M059J (cell line): ENCODE results near the gene SLC35A2. TPM values are rescaled to one million over a fixed set of nuclear protein-coding genes. Genes with fewer than 3 reads are reported as not detected.
A peak's percentile ranks its signal among the peaks of the same experiment; 100 is the strongest.

Source experiments
- DNase-seq: peaks from one replicate; pipeline ENCODE4 v3.0.0-alpha.2; 2012; ENCODE audit warnings: low read depth
- total RNA-seq: library from RNA; depleted of rRNA; stranded (reverse); fragments of >200 nt; shearing (Covaris generic); gene quantifications from 2 replicates; pipeline ENCODE4 v1.2.3, GENCODE V29; 2014; rRNA removed

SLC35A2 gene
- 70.5 and 77.8 TPM in 2 replicates for total RNA-seq

DNA sequence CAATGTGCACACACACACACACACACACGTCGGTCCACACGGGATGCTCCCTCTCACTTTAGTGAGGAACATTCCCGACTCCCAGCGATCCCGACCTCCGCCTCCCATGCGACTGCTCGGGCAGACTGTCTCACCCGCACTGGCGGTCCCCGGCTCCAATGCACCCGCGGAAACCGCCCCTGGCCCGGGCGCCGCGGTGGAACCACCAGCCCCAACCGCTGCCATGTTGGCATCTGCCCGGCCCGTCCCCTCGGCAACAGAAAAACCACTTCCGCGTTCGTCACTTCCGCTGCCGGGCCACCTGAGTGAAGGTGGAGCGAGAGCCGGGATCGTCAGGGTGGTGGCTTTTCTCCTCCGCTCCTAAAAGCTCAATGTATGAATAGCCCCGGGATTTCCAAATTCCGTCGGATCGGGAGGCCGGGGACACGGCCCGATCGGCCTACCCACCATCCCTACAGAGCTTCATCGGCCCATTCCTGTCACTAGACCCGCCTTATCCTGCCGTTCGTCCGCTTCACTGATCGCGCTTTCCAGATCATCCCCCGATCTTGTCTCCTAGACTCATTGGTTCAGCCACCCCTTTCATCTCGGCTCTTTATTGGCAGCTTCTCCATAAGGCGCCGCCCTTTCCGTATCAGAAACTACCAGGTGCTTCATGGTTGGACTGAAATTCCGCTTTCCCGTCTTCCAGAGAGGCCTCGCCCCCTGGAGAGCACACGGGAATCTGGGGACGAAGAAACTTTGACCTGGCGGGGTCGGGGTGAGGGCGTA is at the start of gene SLC35A2:
SLC35A2 (minus strand) TSS at position 235 of the 771 bp plus-strand sequence; CDS start at position 225, 10 bp downstream.
- DNase-seq = peak; percentile 89

DNA sequence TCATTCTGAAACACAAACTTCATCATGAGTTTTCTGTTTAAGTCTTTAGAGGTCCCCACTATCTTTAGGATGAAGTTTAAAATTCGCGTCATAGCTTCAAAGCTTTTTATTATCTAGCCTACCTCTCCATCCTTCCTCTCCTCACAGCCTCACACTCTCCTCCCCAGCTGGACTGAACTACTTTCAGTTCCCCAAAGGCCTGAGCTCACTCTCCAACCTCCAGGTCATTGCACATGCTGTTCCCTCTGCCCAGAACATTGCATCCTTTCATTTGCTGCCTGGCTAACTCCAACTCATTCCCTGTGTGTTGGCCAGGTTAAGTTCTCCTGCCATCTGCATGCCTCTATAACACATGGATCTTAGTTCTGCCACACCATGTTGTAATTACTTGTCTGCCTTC is 48.8 kb upstream of the SLC35A2 start:
- no peak for DNase-seq

DNA sequence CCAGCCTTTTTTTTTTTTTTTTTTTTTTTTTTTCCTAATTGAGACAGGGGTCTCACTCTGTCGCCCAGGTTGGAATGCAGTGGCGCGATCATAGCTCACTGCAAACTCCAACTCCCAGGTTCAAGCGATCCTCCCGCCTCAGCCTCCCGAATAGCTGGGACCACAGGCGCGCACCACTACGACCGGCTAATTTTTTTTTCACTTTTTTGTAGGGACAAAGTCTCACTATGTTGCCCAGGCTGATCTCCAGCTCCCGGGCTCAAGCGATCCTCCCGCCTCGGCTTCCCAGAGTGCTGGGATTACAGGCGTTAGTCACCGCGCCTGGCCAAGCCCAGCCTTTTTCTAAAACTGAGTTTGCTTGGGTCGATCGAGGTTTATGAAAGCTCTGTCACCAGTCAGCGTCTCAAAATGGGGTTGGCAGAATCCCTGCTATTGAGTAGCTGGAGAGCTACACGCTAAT is 47.2 kb upstream of the SLC35A2 start:
- DNase-seq = peak; percentile 79

DNA sequence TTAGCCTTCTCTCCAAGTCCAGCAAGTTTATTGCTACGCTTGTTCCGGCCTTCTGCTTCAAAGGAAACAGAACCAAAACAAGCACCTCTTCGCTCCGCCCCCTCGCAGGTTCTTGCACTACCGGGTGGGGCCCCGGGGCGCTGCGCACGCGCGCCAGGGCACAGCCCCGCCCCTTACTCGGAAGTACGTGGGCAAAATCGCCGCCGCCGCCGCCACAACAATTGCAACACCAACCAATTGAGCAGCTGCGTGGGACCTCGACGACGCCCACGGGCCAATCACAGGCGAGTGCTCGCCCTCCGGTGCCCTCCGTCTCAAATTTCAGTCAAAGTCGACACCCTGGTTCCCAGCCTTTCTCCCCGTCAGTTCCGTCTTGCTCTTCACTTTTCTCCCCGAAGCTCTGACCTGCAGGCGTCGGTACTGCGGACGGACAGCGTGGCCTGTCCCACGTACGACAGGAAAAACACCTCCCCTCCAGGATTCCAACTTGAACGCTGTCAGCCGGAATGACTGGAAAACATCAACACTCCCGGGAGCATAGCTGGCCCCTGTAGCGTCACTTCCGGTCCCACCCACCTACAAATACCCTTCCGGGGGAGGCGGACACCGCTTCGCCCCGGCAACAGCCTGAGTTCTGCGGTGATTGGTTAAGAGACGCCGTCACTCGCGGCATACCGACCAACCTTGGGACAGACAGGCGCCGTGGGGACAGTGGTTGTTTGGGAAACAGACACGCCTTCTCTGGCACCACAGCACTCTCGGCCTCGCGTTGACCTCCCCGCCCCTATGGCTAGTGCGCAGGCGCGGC is 46.6 kb upstream of the SLC35A2 start:
- peak; percentile 98 for DNase-seq

DNA sequence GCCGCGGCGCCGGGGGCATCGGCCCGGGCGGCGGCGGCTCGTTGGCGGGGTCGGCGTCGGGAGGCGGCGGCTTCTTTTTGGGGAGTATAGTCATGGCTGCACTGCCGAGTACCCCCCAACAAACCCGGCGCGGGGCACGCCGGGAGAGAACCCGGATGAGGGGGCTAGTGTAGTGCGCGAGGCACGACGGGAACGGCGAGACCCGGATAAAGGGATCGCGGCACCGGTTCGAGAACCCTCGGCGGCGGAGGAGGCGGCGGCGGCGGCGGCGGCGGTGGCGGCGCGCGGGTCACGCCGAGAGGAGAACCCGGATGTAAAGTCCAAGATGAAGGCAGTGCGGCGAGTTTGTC is 46.0 kb upstream of the SLC35A2 start, which contains the start of gene OTUD5:
OTUD5 (minus strand) TSS at position 131 of the 350 bp plus-strand sequence; CDS start at position 94, 37 bp downstream.
- no peak for DNase-seq

DNA sequence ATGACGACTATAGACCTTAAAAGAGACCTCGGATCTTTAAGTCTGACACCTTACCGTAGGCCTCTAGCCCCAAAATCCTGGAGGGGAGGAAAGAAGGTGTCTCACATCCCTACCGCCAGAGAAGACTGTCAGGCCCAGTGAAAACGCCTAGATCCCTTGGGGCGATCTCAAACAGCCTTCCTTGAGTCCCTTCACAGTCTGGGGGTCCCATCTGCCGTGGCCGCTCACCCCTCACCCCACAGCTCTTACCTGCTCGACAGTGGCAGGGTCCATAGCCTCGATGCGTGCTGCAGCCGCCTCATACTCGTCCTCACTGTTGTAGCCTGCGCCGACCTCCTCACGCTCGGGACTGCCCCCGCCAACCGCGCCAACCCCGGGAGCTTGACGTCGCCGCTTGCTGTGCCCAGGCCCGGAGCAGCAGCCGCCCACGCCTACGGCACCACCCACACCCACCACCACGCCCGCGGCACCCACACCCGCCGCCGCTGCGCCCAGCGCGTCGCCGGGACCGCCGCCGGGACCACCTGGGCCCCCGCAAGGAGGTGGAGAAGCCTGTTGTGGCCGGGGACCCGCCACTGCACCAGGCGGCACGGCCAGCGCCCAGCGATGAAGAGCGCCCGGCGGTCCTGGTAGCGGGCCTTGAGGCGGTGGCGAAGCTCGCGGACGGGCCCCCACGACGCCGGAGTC is 45.4 kb upstream of the SLC35A2 start:
- no peak for DNase-seq

DNA sequence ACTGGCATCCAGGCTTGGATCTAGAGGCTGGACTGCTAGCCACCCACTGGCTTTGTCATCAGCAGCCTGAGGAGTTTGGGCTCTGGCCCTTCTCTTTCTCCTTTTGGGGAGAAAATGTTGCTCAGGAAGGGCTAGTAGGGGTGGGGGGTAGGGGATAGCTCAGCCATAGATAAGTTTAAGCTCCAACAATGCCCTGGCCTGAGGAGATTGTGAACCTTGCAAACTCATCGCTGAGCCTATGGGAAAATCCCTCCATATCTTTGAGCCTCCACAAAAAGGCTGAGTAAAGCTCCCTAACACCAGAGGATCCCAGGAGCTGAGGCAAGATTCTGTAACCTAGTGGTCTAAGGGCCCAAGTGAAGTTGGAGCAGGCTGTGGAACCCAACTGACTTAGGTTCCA is 37.1 kb upstream of the SLC35A2 start:
- no peak for DNase-seq

DNA sequence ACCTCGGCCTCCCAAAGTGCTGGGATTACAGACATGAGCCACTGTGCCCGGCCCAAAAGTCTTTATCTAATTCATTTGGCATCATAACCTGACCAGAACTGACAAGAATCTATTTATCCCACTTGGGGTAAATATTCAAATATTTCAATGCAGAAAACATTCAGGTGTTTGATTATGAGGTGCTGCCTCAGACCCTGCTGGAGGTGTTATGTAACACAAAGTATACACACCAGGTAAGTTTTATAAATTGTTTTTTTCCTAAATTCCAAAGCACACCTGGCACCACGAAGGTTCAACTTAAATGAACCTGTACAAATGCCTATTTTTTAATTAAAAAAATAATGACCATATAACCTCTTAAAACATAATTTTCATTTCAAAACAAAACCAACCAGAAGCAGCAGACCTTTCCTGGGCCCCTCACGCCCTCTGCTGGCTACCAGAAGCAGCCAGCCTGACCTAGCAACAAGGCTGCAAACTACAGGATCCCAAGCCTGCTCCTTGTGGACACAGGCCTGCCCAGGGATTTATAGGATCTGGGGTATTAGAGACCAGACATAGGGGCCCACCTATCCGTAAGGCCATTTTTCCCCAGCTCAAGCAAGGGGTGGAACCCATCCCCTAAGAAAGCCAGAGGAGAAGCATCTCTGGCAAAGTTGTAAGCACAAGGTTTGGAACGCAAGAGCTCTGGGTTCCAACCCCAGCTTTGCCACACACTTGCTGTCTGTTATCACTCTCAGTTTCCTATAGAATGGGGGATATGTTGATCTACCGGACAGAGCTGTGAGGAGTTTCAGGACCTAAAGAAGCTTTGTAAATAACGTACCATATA is 34.3 kb upstream of the SLC35A2 start:
- peak; percentile 42 for DNase-seq

DNA sequence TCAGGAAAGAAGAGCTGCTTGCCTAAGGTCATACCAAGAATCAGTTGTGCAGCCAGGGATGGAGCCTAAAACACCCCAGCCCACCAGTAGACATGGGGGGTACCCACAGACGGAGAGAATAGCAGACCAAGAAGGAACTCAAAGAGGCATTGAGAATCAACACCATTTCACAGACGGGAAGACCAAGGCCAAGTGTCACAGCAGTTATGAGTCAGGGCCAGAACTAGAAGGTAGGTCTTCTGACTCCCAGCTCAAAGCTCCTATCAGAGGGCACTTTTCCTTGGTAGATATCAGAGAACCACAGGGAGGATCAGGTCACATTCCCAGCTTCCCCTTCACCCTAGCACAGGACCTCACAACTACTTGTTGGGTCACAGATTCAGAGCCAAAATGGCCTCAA is 31.4 kb upstream of the SLC35A2 start:
- DNase-seq = no peak

DNA sequence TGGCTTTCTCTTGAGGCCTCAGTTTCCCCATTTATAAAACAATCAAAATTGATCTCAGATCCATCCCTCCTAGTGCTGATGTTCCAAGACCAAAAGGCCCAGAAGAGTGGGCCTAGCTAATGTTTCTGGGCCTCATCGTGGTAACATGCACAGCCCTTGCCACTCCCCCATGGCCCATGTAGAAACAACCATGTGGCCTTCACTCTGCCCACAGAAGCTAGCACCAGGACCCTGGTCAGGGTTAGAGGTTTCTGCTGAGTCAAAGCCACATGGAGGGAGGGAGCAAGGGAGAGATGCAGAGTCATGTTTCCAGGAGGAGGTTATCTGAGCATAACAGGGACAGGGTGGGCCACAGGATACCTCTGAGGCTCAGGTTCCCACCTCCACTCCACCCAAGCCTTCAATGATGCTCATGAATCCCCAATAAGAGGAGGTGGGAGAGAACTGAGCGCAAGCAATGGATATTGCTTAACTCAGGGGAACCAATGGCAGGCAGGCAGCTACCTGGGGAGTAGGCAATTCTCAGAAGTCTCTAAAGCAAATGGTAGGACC is 29.0 kb upstream of the SLC35A2 start:
- no peak for DNase-seq

DNA sequence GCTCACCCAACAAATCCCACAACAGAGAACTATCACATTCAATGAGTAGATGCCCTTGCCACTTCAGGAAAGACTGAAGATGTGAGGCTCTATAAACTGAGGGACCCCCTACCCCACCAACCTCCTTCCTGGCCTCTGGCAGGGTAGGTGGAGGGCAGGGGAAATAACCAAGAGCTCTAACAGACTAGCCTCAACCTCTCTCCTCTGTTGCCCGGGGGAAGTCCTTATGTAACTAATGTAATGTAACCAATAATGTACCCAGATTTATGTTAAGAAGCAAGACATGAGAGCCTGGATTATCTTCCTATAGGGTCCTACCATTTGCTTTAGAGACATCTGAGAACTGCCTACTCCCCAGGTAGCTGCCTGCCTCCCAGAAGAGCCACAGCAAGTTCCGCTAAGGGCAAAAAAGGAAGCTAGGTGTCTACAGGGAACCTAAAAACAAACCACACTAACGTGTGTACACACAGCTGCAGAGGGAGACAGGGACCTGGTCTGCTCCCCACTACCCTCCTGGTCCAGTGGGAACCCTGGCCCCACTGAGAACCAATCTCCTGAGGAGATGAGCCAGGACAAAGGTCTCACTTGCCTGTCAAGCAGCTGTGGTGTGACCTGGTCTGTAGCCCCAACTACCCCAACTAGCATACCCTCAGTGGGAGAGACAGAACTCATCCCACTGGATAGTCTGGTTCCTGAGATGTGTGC is 28.2 kb upstream of the SLC35A2 start:
- no peak for DNase-seq

DNA sequence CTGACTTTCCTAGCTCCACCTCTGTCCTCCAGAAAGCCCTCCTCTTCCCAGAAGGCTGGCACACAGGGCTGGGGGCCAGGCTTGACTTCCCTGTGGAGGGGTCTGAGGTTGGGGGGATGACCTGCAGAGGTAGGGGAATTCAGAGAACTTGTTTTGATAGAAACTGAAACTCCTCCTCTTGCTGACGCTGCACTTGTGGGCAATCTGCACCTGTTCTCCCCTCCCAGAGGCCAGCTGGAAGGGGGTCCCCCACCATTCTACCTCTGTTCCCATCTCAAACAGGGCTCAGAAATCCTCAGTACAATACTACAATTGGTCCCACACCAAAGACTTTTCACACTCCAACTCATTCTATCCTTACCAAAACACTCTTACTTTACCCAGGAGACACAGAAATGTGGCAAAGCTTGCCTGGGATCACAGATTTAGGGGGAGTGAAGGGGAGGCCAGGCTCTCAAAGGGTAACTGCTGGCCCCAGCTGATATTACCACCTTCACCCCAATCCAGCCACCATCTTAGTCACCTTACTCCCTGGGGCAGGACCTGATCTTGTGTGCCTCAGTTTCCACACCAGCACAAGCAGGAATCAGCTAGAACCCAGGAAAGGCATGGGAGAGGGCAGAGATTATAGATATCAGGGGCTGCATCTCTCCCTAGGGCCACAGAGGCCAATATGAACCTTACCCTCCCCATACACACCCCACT is 27.4 kb upstream of the SLC35A2 start:
- DNase-seq = no peak

DNA sequence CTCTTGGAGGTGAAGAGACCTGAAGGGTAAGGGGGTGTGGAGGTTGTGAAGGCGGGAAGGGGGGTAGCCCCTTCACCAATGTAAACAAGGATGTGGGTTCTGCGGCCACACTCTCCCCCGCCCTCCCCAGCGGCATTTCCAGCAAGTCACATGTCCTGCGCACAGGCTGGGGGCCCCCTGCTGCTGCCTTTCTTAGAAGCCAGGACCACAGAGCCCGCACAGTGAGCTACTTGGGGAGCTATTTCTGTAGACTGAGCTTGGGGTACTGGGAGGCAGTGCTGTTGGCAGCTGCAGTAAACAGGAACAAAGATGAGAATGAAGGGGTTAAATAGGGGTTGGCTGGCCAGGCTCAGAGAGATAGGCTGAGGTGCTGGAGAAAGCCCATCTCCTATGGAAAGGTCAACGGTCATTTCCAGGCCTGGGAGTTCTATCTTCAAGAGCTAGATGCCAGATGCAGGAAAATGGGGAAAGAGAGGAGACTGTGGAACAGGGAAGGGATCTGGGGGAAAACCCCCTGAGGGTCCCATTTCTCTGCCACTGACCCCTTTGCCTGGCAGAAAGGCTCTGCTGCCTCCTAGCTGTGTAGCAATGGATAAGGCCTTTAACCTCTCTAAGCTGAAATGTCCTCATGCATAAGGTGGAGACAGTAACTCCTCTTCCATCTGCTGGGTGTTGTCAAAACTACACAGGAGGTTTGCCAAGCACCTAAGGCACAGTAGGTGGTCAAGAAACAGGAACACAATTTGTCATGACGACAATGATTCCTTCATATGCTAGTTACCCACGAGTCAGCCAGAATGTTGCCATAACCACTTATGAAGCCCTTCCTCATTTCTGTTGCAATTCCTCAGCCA is 25.8 kb upstream of the SLC35A2 start:
- DNase-seq = no peak

DNA sequence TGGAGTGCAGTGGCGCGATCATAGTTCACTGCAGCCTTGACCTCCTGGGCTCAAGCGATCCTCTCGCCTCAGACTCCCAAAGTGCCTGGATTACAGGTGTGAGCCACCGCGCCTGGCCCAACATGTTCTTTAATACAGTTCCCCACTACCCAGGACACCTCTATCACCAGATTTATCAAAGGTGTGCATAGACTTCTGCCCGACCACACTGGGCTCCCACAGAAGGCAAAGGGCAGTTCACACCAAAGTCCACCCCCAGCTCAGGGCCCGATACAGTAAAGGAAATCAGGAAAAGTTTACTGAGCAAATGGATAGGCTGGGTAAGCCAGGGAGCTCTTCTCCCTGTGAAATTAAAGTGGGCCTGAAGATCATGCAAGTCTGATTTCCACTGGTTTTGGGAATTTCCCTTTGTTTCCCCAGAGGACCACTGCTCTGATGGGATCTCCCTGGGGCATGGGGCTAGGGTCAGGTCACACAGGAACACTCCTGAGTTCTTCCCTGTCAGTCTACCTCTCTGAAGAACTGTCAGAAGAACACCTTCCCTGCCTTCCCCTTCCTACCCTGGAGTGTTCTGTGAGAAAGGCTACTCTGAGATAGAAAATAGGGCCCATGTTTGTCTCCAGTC is 25.1 kb upstream of the SLC35A2 start:
- DNase-seq = no peak

DNA sequence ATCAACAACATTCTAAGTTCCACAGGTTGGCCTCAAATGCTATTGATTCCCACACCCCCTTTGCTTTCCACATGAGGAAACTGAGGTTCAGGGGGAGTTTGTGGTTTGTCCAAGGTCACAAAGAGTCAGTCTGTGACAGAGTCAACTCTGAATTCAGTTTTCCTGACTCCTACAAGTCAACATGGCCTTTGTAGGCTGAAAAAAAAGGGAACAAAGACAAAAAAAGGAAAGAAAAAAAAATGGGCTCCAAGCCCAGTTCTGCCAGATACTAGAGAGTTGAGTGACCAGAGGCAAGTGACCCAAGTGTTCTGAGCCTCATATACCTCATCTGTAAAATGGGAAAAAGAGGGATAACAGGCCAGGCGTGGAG is 23.8 kb upstream of the SLC35A2 start:
- no peak for DNase-seq

DNA sequence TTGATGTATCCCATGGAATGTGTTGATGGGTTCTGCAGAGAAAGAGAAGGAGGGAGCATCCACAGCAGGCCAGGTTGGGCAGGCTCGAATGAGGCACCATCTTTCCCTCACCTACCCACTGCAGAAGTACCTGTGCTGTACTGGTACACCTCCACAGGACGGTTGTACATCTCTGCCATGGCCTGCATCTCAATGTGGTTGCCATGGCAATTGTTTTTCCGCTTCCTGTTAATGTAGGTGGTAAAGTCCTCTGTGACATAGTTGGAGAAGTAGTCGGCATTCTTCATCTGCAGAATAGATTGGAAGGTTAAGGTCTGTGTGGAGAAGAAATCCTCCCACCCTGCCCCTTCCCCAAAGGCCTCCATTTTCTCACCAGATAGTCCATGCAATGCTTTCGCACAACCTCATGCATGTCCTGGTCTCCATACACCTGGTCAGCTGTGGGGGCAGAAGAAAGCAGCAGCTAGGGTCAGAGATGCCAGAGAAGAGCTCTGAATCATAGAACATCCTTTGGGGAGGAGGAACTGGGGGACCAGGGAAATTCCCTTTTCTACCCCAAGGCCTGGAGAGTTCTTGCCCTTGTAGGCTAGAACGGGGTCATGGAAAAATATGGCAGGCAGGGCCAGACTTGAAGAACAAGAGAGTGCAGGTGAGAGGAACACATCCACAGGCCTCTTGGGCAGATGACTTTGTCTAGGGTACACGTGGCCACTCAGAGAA is 23.3 kb upstream of the SLC35A2 start:
- DNase-seq = no peak

DNA sequence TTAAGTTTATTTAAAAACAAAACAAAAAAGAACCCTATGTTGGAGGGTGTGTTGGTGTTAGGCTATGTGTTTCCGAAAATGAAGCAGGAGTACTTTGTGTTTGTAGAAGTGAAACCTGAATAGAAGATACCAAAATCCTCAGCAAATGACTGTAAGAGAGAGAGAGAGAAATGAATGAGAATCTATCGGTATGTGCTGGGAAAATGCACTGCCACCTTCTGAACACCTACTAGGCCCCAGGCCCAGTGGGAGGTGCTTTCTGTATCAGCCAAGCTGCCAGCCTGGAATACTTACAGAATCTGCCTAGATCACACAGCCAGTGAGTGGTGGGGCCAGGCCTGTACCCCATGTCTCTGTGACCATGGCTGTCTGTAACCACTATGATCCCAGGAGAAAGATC is 22.3 kb upstream of the SLC35A2 start:
- DNase-seq = no peak
